NCI-H1105 treated with DMSO at 0.1 percent for 48 hours (cell line): ENCODE results near the gene ITPR2.
A peak's percentile ranks its signal among the peaks of the same experiment; 100 is the strongest.
"Not testable (repeated sequence)": the region's sequence is repeated elsewhere in the genome, so short reads cannot be mapped to it uniquely, and the experiment has no call there.

Source experiments
- DNase-seq: peaks from one replicate; lab custom pipeline; 2025; lab: John Stamatoyannopoulos, UW

Gene ITPR2

GRCh38 chr12:26700430-26700829 is 132.6 kb downstream of the ITPR2 start:
- DNase-seq: no peak

GRCh38 chr12:26699237-26699636 is 133.8 kb downstream of the ITPR2 start:
- no peak for DNase-seq

GRCh38 chr12:26698186-26698585 is 134.8 kb downstream of the ITPR2 start:
- DNase-seq: no peak

GRCh38 chr12:26697217-26697616 is 135.8 kb downstream of the ITPR2 start:
- DNase-seq: no peak

- no peak for DNase-seq
These were observed 136.3 kb downstream of the ITPR2 start for GRCh38 chr12:26696613-26697092.

GRCh38 chr12:26696048-26696612 is 136.9 kb downstream of the ITPR2 start:
- DNase-seq: no peak

- no peak for DNase-seq
These were observed 138.6 kb downstream of the ITPR2 start for GRCh38 chr12:26694402-26694801.

GRCh38 chr12:26692407-26692806 is 140.6 kb downstream of the ITPR2 start:
- DNase-seq: peak; percentile 73

- no peak for DNase-seq
These were observed 141.6 kb downstream of the ITPR2 start for GRCh38 chr12:26691234-26691970.

GRCh38 chr12:26690601-26691000 is 142.4 kb downstream of the ITPR2 start:
- no peak for DNase-seq

GRCh38 chr12:26689281-26689841 is 143.6 kb downstream of the ITPR2 start:
- no peak for DNase-seq

GRCh38 chr12:26688344-26688904 is 144.6 kb downstream of the ITPR2 start:
- no peak for DNase-seq

- DNase-seq: no peak
These were observed 146.6 kb downstream of the ITPR2 start for GRCh38 chr12:26686408-26686807.

- no peak for DNase-seq
These were observed 148.9 kb downstream of the ITPR2 start for GRCh38 chr12:26684101-26684500.

- no peak for DNase-seq
These were observed 149.6 kb downstream of the ITPR2 start for GRCh38 chr12:26683443-26683842.

GRCh38 chr12:26680727-26681455 is 152.1 kb downstream of the ITPR2 start:
- DNase-seq: no peak

- DNase-seq: no peak
These were observed 154.0 kb downstream of the ITPR2 start for GRCh38 chr12:26678697-26679660.

- DNase-seq: not testable (repeated sequence)
These were observed 161.5 kb downstream of the ITPR2 start for GRCh38 chr12:26671487-26671886.

GRCh38 chr12:26668847-26669246 is 164.1 kb downstream of the ITPR2 start:
- DNase-seq: no peak

GRCh38 chr12:26668230-26668629 is 164.8 kb downstream of the ITPR2 start:
- no peak for DNase-seq

GRCh38 chr12:26666286-26666685 is 166.7 kb downstream of the ITPR2 start:
- DNase-seq: no peak
